ENCODE results near the gene OR10AG1.

Gene OR10AG1

GRCh38 chr11:55969845-55970244 is at the start of gene OR10AG1:
Gene OR10AG1 (minus strand): TSS chr11:55969945. CDS start chr11:55969907, 38 bp downstream.
- no peak within 1 kb of the TSS for H3K4me3 ChIP-seq (ENCODE audit: control insufficient read depth, low read depth, low read length)
- DNase-seq (ENCODE audit: low read depth) = no peak
- TF ChIP-seq CTCF (IDR thresholded peaks at IDR 0.05; ENCODE audit: control insufficient read depth, insufficient read depth, low read depth, low read length, missing control alignments) = no peak

GRCh38 chr11:56013805-56014204 is 44.1 kb upstream of the OR10AG1 start:
- TF ChIP-seq CTCF (IDR thresholded peaks at IDR 0.05; ENCODE audit: control insufficient read depth, insufficient read depth, low read depth, low read length, missing control alignments) = no peak
- no peak overlapping the region for H3K4me3 ChIP-seq (ENCODE audit: control insufficient read depth, low read depth, low read length)
- no peak for DNase-seq (ENCODE audit: low read depth)

GRCh38 chr11:56010716-56011115 is 41.0 kb upstream of the OR10AG1 start:
- TF ChIP-seq CTCF (IDR thresholded peaks at IDR 0.05; ENCODE audit: control insufficient read depth, insufficient read depth, low read depth, low read length, missing control alignments) = no peak
- H3K4me3 ChIP-seq (ENCODE audit: control insufficient read depth, low read depth, low read length) = no peak overlapping the region
- DNase-seq (ENCODE audit: low read depth) = no peak

DNA sequence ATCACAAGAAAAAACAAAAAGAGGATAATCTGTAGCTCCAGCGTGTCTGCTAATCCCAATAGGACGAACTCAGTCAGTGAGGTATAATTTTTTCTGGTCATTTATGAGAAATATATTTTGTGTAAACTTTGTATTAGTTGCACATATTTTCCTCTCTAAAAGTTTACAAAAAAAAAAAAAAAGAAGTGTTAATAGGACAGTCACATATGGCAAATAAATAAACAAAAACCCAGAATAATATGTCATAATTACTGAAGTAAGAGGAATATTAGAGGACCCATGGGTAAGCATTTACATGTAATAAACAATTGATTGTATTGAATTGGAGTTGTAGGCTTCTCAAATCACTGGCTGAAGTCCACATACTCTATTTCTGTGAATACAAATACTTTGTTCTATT is 24.8 kb upstream of the OR10AG1 start, which contains the start of gene OR5F1:
Gene OR5F1, minus strand, starts transcription at position 101 of the 400 bp plus-strand sequence. Its CDS starts 0 bp downstream, at position 101.
- DNase-seq (ENCODE audit: low read depth) = no peak
- no peak for TF ChIP-seq CTCF (IDR thresholded peaks at IDR 0.05; ENCODE audit: control insufficient read depth, insufficient read depth, low read depth, low read length, missing control alignments)
- no peak within 1 kb of the TSS for H3K4me3 ChIP-seq (ENCODE audit: control insufficient read depth, low read depth, low read length)

DNA sequence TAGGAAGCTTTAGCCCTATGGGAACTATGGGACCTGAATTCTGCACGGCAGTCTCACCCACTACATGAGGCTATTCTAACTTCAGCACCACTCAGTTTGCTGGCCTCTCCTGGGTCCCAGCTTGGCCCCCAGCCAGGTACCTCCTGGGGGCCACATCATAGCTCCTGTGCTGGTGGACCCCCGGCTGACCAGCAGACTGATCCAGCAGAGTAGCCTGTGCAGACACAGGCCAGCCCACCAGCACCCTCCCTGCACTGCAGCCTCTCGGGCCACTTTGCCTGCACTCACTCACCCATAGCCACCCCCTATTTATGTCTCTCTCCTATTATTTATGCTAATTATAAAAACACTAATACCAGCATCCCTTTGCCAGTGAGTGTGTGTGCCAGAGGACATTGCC is 1.2 kb upstream of the OR10AG1 start:
- no peak for TF ChIP-seq CTCF (IDR thresholded peaks at IDR 0.05; ENCODE audit: control insufficient read depth, insufficient read depth, low read depth, low read length, missing control alignments)
- no peak for DNase-seq (ENCODE audit: low read depth)
- H3K4me3 ChIP-seq (ENCODE audit: control insufficient read depth, low read depth, low read length) = no peak overlapping the region

DNA sequence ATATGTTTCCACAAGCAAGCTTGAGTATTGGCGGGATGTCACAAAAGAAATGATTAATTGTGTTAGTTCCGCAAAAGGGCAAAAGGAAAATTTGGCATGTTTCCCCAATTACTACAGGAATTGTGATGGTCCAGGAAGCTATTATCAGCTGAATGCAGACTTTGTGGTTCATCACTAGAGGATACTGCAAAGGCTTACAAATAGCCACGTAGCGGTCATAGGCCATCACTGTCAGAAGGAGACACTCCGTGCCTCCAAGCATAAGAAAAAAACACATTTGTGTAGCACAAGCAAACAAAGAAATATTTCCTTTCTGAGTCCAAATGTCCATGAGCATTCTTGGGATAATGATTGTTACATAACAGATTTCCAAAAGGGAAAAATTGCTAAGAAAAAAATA is 1.8 kb downstream of the OR10AG1 start:
- no peak for DNase-seq (ENCODE audit: low read depth)
- no peak overlapping the region for H3K4me3 ChIP-seq (ENCODE audit: control insufficient read depth, low read depth, low read length)
- no peak for TF ChIP-seq CTCF (IDR thresholded peaks at IDR 0.05; ENCODE audit: control insufficient read depth, insufficient read depth, low read depth, low read length, missing control alignments)

- no peak for DNase-seq (ENCODE audit: low read depth)
- TF ChIP-seq CTCF (IDR thresholded peaks at IDR 0.05; ENCODE audit: control insufficient read depth, insufficient read depth, low read depth, low read length, missing control alignments) = no peak
- no peak overlapping the region for H3K4me3 ChIP-seq (ENCODE audit: control insufficient read depth, low read depth, low read length)
These were observed 3.4 kb downstream of the OR10AG1 start for GRCh38 chr11:55966391-55966790.
